GM21717 (cell line): ENCODE measurements around the gene FGF2.
"Not testable (repeated sequence)": the region's sequence is repeated elsewhere in the genome, so short reads cannot be mapped to it uniquely, and the experiment has no call there.

Source experiments
- ATAC-seq: cut with Tn5 transposase; IDR thresholded peaks from one replicate; pipeline ENCODE4 v1.9.1; 2021; ENCODE audit warnings: mild to moderate bottlenecking, moderate library complexity; ENCODE audit not compliant: unreplicated experiment

FGF2 gene

DNA sequence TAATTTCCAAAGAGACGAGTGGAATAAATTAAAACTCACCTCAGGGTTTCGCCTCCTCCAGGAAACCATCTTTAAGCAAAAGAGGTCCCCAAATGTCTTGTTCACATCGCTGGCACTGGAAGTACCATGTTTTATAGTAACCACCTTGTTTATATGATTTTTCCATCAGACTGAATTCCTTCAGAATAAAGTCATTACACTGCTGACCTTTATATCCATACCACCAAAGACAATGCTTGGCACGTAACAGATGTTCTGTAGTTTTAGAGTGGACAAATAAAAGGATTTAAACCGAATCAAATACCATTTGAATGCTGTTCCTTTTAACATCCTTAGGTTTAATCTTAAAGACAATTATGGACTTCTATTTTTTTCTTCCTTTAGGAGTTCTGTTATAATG, 91.1 kb downstream of the FGF2 start:
- ATAC-seq: no peak

DNA sequence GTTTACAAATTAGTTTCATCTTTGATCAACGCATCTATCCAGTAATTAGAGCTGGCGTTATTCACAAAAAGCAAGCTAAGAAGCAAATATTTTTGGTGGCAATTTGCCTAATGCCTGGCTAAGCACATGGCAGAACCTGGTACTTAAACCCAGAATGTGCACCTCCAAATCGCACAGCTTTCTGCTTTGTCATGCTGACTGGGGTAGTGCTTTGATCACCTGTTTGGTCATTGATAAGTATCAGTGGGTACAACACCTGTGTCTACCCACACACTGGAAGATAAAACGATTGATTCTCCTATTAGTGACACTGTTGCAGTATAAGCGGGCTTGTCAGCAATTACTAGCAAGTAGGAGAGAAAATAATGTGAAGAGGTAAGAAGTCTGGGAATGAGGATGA, 93.8 kb downstream of the FGF2 start:
- no peak for ATAC-seq

DNA sequence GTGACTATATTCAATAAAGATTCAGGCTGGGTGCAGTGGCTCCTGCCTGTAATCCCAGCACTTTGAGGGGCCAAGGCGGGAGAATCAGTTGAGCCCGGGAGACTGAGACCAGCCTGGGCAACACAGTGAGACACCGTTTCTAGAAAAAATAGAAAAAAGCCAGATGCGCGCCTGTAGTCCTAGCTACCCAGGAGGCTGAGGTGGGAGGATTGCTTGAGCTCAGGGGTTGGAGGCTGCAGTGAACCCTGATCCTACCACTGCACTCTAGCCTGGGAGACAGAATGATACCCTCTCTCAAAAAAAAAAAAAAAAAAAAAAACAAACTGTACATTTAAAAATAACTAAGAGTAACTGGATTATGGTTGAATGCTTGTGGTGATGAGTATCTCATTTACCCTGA, 94.7 kb downstream of the FGF2 start:
- no peak for ATAC-seq

DNA sequence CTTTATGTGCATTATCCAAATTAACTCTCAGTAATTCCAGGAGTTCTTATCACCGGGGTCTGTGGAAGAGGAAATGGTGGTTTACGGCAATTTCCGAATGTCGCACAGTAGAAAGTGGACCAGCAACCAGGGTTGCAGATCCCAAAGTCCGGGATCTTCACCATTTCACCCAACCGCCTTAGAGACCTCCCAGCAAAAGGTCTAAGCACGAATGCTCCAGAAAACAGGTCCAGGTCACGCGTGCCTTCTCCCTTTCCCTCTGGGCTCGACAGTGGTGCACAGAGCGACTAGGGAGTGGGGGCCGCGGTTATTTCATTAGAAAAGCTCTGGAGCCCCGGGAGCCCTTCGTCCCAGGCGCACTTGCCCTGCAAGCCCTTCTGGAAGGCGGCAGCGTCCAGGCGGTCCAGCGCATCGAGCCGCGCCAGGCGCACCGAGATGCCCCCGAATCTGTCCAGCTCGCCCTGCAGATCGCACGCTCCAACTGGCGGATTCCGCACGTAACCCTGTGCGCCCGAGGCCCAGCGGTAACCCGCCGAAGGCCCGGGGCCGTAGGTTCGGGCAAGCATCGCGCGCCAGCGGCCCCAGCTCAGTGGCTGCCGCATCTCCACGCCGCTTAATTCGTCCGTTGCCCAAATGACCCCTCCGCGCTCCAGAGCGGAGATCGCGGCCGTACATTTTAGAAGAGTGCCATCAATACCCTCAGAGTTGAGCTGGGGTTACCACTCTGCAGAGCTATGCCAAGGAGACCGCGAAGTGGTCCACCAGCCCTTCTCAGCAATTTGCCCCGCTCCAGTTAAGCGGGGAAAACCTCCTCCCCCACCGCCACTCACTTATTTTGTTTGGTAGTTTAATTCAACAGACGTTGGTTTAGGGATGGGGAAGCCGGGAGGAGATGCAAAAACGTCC, 95.6 kb downstream of the FGF2 start, which contains the start of gene NUDT6:
Gene NUDT6, minus strand, starts transcription at position 627 of the 906 bp plus-strand sequence. Its CDS starts 25 bp downstream, at position 602.
- ATAC-seq: peak; percentile 71

DNA sequence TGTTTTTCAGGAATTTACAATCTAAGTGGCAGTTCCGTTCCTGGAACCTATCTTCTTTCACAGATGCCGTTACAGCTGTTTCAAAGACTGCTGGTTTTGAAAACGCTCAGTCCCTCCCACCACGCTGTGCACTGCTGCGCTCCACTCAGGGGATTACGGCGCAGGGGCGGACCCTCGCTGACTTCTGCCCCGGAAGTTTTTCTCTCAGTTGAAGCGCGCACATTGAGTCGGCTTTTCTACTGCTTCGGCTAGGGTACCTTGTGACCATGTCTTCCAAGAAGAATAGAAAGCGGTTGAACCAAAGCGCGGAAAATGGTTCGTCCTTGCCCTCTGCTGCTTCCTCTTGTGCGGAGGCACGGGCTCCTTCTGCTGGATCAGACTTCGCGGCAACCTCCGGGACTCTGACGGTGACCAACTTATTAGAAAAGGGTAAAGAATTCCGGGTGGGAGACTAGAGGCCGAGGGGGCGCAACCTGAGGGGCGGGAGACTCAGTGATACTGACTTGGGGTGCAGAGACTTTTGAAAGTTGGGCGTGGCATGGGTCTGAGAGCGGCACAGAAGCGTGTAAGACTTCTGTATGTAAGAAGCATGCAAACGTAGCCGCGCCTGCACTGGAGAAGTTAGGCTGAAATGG, 96.4 kb downstream of the FGF2 start:
- ATAC-seq: peak; percentile 99

DNA sequence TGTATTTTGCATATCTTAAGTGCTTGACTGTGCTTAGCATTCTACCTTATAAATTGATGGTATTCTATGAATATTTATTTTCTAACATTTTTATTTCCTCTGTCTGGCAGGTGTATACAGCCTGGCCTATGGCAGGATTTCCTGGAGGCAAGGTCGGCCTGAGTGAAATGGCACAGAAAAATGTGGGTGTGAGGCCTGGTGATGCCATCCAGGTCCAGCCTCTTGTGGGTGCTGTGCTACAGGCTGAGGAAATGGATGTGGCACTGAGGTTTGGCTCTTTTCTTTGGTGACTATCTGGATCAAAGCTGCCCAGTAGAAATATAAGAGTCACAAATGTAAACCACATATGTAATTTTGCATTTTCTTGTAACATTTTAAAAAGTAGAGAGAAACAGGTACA, 102.3 kb downstream of the FGF2 start:
- no peak for ATAC-seq

DNA sequence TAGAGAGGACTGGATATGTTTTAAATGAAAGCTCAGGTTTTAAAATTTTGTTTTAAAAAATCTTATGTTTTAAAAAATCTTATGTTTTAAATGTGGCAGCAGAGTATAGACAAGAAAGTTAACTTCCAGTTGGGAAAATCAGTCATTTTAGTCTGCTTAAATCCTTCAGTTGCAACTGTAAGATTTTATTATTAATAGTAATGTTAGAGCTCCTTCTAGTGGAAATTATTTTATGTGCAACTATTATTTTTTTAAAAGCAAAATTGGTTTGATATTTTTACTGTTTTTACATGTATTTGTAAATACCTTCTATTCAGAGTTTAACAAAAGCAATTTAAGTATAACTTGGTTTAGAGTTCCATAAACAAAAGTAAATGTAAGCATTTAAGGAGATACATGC, 104.2 kb downstream of the FGF2 start:
- no peak for ATAC-seq

DNA sequence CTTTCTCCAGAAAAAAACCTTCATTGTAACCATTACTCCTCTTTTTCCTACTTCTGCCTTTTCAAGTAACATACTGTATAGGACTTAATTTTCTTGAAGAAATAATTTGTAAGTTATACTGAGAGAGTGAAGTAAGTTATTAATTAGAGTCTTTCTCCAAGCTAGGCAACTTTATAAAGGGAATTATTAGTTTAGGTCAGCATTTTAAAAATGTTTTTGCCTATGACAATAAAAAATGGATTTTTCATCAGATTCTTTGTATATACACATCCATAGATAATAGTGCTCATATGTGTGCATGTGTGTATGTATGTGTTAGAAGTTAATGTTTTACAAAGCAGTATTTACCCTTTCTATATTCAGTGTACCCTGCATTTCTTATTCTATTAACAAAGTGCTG, 106.1 kb downstream of the FGF2 start:
- no peak for ATAC-seq

DNA sequence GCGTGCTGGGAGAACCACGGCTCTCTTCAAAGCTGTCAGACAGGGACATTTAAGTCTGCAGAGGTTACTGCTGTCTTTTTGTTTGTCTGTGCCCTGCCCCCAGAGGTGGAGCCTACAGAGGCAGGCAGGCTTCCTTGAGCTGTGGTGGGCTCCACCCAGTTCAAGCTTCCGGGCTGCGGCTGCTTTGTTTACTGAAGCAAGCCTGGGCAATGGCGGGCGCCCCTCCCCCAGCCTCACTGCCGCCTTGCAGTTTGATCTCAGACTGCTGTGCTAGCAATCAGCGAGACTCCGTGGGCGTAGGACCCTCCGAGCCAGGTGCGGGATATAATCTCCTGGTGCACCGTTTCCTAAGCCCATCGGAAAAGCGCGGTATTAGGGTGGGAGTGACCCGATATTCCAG, 118.5 kb downstream of the FGF2 start:
- not testable (repeated sequence) for ATAC-seq

DNA sequence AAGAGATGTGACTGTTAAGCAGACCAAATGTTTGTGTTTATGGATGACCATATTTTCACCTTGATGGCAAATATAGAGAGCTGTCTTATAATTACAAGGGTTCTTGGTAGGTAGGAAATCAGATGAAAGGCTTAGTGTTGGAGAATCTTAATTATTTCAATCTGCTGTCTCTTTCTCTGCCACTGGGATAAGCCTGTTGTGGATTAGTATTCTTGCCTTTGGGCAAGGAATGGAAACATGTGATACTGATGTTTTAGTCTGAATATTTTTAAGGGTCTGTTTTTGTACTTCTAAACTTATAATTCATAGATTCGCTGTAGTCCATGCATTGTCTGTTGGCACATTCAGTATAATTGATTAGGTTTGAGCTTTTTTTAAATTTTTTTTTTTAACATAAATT, 119.5 kb downstream of the FGF2 start:
- no peak for ATAC-seq
